Endothelial cell of umbilical vein (primary cell): ENCODE measurements around the gene ALDH1A3. TPM values are rescaled to one million over a fixed set of nuclear protein-coding genes. Genes with fewer than 3 reads are reported as not detected.

Source experiments
- BruUV-seq: library from RNA; stranded (reverse); fragments of 400-500 nt; replicated peaks from 2 replicates; lab custom pipeline; 2021; lab: Mats Ljungman, UMichigan
- CTCF ChIA-PET: fragments of 300-600, 350-600 bp; sonication (Branson Sonifier 250); formaldehyde crosslinking; loops from one replicate; lab custom pipeline; 2021; ENCODE audit warnings: antibody characterized with exemption, inconsistent platforms; lab: Charles Lee
- POLR2A ChIA-PET: fragments of 300-600, 350-600 bp; sonication (Branson Sonifier 250); formaldehyde crosslinking; loops from one replicate; lab custom pipeline; 2021; ENCODE audit warnings: antibody characterized with exemption, inconsistent platforms; lab: Charles Lee
- DNase-seq: peaks from one replicate; pipeline ENCODE4 v3.0.0-alpha.2; 2011; ENCODE audit warnings: low read depth, low spot score
- FAIRE-seq: peaks from 2 replicates; lab custom pipeline; 2011; peaks lifted over from hg19 to GRCh38; lab: Jason Lieb, UNC
- H2AFZ ChIP-seq: 2 replicates; pipeline ENCODE4 v1.6.0; 2012; ENCODE audit warnings: low read depth, low read length, control low read depth, inconsistent platforms
- H3K27ac ChIP-seq: 2 replicates; pipeline ENCODE4 v1.5.1; 2011; ENCODE audit warnings: low read depth, mild to moderate bottlenecking, control low read depth, low read length, moderate library complexity; ENCODE audit not compliant: insufficient read depth
- H3K27me3 ChIP-seq, 2 experiments: 2 replicates each; pipeline versions ENCODE4 v1.6.0 to v1.6.1; 2011; ENCODE audit warnings: low read length in 2 of 2, mixed read lengths in 1 of 2; ENCODE audit not compliant: control insufficient read depth in 2 of 2, insufficient read depth in 2 of 2
- H3K36me3 ChIP-seq, 2 experiments: 2 replicates in 1 of 2; 3 replicates in 1 of 2; pipeline ENCODE4 v1.5.1; 2011; ENCODE audit warnings: low read length in 2 of 2, mild to moderate bottlenecking in 1 of 2, moderate library complexity in 1 of 2; ENCODE audit not compliant: control insufficient read depth in 2 of 2, insufficient read depth in 2 of 2; ENCODE audit errors: extremely low read depth in 1 of 2
- H3K4me1 ChIP-seq: 3 replicates; pipeline ENCODE4 v1.5.1; 2011; ENCODE audit warnings: mild to moderate bottlenecking, low read length; ENCODE audit not compliant: control insufficient read depth, insufficient read depth; ENCODE audit errors: extremely low read depth
- H3K4me2 ChIP-seq: 2 replicates; pipeline ENCODE4 v1.6.1; 2011; ENCODE audit warnings: low read length, control low read depth, mixed read lengths; ENCODE audit not compliant: insufficient read depth
- H3K4me3 ChIP-seq, 3 experiments: fragments of 200-600 bp in 1 of 3; sonication (generic), shearing (Covaris generic) in 1 of 3; replicated peaks in 1 of 3; 2 replicates each; pipeline ENCODE4 v1.5.1; 2011 to 2016; ENCODE audit warnings: control low read depth in 3 of 3, low read length in 3 of 3, mild to moderate bottlenecking in 2 of 3, inconsistent platforms in 1 of 3, low read depth in 1 of 3, moderate library complexity in 1 of 3; ENCODE audit not compliant: insufficient read depth in 1 of 3
- H3K79me2 ChIP-seq: 2 replicates; pipeline ENCODE4 v1.6.0; 2012; ENCODE audit warnings: low read length, inconsistent platforms; ENCODE audit not compliant: control insufficient read depth, insufficient read depth
- H3K9ac ChIP-seq: replicated peaks from 2 replicates; pipeline ENCODE3; 2011; ENCODE audit warnings: low read length, control low read depth; ENCODE audit not compliant: insufficient read depth; ENCODE audit errors: extremely low read depth
- H3K9me1 ChIP-seq: replicated peaks from 3 replicates; pipeline ENCODE4 v1.6.0; 2011; ENCODE audit warnings: mild to moderate bottlenecking, low read length; ENCODE audit not compliant: control insufficient read depth, insufficient read depth; ENCODE audit errors: extremely low read depth
- H3K9me3 ChIP-seq: replicated peaks from 2 replicates; pipeline ENCODE4 v1.5.1; 2012; ENCODE audit warnings: low read length, inconsistent platforms; ENCODE audit not compliant: control insufficient read depth, insufficient read depth
- H4K20me1 ChIP-seq: replicated peaks from 2 replicates; pipeline ENCODE3; 2011; ENCODE audit warnings: mild to moderate bottlenecking, low read length; ENCODE audit not compliant: control insufficient read depth, insufficient read depth; ENCODE audit errors: extremely low read depth
- CTCF ChIP-seq, 2 donors: IDR thresholded peaks; 1 replicate in 1 of 2; 2 replicates in 1 of 2; pipeline ENCODE4 v1.5.1; 2011; ENCODE audit warnings: low read length in 2 of 2, mild to moderate bottlenecking in 2 of 2, moderate library complexity in 2 of 2, control low read depth in 1 of 2, inconsistent platforms in 1 of 2, low read depth in 1 of 2; ENCODE audit not compliant: insufficient read depth in 1 of 2; ENCODE audit errors: extremely low read depth in 1 of 2
- EZH2 ChIP-seq: IDR thresholded peaks from 2 replicates; pipeline ENCODE4 v1.6.1; 2012; ENCODE audit warnings: borderline replicate concordance, low read depth, mild to moderate bottlenecking, moderate library complexity, low read length, inconsistent platforms; ENCODE audit not compliant: severe bottlenecking
- FOS ChIP-seq: IDR thresholded peaks from 2 replicates; pipeline ENCODE4 v1.6.1; 2011; ENCODE audit warnings: mild to moderate bottlenecking, low read length, moderate library complexity, borderline replicate concordance; ENCODE audit not compliant: insufficient read depth
- GATA2 ChIP-seq: IDR thresholded peaks from 2 replicates; pipeline ENCODE4 v1.7.0; 2011; ENCODE audit warnings: low read depth, mild to moderate bottlenecking, moderate library complexity, mixed read lengths, low read length; ENCODE audit not compliant: insufficient read length, insufficient read depth
- POLR2AphosphoS5 ChIP-seq: IDR thresholded peaks from 2 replicates; pipeline ENCODE4 v1.6.1; 2012; ENCODE audit warnings: low read depth, mild to moderate bottlenecking, control low read depth, low read length, moderate library complexity; ENCODE audit not compliant: insufficient read depth
- dilution Hi-C: fragments of 300-500 bp; cut with MboI; formaldehyde crosslinking; loops from one replicate; pipeline ENCODE4 v1.15.0; 2019; ENCODE audit warnings: low sequenced_read_pairs; ENCODE audit not compliant: extremely low pct_ligation_motif_present
- intact Hi-C: fragments of 100-400 bp; cut with micrococcal nuclease; formaldehyde crosslinking; loops from one replicate; pipeline ENCODE4 v1.10.0; 2022
- polyA plus RNA-seq, 4 experiments: library from polyadenylated mRNA; depleted of rRNA in 3 of 4; stranded (reverse) in 3 of 4; unstranded in 1 of 4; fragments of >200 nt; gene quantifications; 2 replicates each; pipeline versions ENCODE4 v1.2.1 to v1.2.3, GENCODE V29; 2011 to 2012; ENCODE audit warnings: missing spikeins in 1 of 4
- total RNA-seq: library from RNA; stranded (reverse); gene quantifications from 2 replicates; pipeline ENCODE4 v1.2.3, GENCODE V29; 2021

The ALDH1A3 gene
- total and polyA plus RNA-seq, 2 donors (not counting 3 experiments of a cell fraction or from before 2014, with no cell fraction given), result 2.8 to 5.8 TPM

GRCh38 chr15:100918034-100918689 is 38.5 kb downstream of the ALDH1A3 start:
- no peaks in the 10 kb centered on the region for H3K9me3 ChIP-seq
- DNase-seq (peak; percentile 78), FAIRE-seq (peak; percentile 88)
- TF ChIP-seq CTCF (IDR thresholded peaks at IDR 0.05; ENCODE audit: extremely low read depth in 1 of 2, insufficient read depth in 1 of 2, low read depth in 1 of 2, low read length in 2 of 2) (peak; percentile 90 to 94), POLR2AphosphoS5 (peak; percentile 43), GATA2 (no peak), EZH2 (no peak), FOS (no peak)
- dilution Hi-C loops (no loop called here), intact Hi-C loops (loop anchor here (1.0 kb wide), 7 partner anchors 16 to 340 kb away; no protein-coding TSS in a partner anchor)
- H3K9ac ChIP-seq, result peak overlapping the region; percentile 71
- peaks cover 10% of the 10 kb centered on the region for H3K79me2 ChIP-seq
- H4K20me1 ChIP-seq, result no peaks in the 10 kb centered on the region
- BruUV-seq, result TSS peak; percentile 29
- no peaks in the 10 kb centered on the region for H3K9me1 ChIP-seq
- POLR2A ChIA-PET, result interaction anchor here (0.7 to 1.8 kb wide), 4 partner anchors 16 to 316 kb away, joined by 3 to 7 read pairs (median 4); partner anchors contain the start of gene LINS1
- H3K27ac ChIP-seq, result peak overlapping the region; percentile 44
- H3K4me3 ChIP-seq, result peak overlapping the region; percentile 50 to 60 (median 58)
- H3K27me3 ChIP-seq, result no peaks in the 10 kb centered on the region
- CTCF ChIA-PET, result interaction anchor here (0.6 to 9.2 kb wide), 41 partner anchors 10 to 724 kb away, joined by 3 to 371 read pairs (median 7); partner anchors contain the start of genes ALDH1A3, ASB7 and LINS1
- H3K4me2 ChIP-seq, result peak overlapping the region; percentile 79
- peak overlapping the region; percentile 88 for H2AFZ ChIP-seq
- peaks cover 14% of the 10 kb centered on the region for H3K4me1 ChIP-seq
- no peaks in the 10 kb centered on the region for H3K36me3 ChIP-seq
